Stimulated activated CD4-positive, alpha-beta T cell treated with anti-CD3 and anti-CD28 coated beads, TNF-alpha, amount 100 ng/mL, for 4 hours (primary cell): Measurements from ENCODE around the gene SERTAD2.
A peak's percentile ranks its signal among the peaks of the same experiment; 100 is the strongest.

Experiments
- DNase-seq, 3 experiments: peaks; one replicate each; pipeline ENCODE4 v3.0.0-alpha.2; 2020; ENCODE audit warnings: low read depth in 3 of 3

The SERTAD2 gene

GRCh38 chr2:64609227-64609941 is 44.3 kb downstream of the SERTAD2 start:
- DNase-seq, result peak; percentile 32 to 50 (median 37)

DNA sequence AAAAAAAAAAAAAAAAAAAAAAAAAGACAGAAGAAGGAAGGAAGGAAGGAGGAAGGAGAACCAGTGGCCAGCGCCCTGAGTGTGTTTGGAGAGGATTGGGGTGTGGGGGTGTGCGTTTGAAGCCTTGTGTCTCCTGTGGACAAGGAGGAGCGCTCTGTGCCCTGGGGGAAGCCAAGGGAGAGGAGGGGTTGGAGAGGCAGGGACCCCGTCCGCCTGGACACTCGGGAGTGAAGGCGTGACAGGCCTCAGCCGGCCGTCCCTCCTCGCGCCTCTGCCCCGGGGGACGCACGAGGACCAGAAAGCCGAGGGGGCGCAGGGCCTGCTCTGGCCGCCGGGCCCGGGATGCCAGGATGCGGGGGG is 44.9 kb downstream of the SERTAD2 start:
- DNase-seq, result no peak

DNA sequence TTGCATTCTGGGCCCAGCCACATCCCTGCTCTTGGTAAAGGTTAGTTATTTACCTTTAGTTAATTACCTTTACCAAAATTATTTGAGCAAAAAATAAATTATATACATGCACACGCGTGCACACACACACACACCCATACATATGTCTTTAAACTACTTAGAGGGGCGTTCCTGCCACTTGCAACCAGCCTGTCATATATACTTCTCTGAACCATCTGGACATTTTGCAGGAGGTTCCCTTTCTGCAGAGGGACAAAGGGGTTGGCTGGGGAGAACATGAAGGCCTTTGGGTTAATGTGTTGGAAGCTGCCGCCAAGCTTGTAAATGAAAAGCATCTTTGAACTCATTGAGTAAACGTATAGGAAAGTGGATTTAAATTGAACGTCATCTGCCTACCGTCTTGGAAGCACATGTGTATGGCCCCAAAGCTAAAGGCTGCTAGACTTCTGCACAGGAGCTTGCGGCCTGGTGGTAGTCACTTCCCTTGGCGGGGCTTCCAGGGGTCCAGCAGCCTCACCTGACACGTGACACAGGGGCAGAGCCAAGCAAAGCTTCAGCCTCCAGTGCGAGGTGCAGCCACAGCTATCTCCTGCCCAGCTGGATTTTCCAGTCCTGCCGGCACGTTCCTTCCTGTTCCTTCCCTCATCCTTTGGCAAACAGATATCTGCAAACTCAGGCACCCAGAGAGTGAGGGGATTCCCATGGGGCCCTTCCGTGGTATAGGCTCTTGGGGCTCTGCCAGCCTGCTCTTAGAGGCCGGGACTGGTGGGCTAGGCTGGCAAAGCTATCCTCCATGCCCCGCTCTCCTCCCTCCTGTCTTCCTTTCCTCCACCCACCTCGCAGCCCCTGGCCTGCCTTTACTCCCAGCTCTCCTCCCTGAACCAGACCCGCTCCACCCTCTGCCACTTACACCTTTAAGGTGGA is 46.1 kb downstream of the SERTAD2 start:
- DNase-seq, result no peak

DNA sequence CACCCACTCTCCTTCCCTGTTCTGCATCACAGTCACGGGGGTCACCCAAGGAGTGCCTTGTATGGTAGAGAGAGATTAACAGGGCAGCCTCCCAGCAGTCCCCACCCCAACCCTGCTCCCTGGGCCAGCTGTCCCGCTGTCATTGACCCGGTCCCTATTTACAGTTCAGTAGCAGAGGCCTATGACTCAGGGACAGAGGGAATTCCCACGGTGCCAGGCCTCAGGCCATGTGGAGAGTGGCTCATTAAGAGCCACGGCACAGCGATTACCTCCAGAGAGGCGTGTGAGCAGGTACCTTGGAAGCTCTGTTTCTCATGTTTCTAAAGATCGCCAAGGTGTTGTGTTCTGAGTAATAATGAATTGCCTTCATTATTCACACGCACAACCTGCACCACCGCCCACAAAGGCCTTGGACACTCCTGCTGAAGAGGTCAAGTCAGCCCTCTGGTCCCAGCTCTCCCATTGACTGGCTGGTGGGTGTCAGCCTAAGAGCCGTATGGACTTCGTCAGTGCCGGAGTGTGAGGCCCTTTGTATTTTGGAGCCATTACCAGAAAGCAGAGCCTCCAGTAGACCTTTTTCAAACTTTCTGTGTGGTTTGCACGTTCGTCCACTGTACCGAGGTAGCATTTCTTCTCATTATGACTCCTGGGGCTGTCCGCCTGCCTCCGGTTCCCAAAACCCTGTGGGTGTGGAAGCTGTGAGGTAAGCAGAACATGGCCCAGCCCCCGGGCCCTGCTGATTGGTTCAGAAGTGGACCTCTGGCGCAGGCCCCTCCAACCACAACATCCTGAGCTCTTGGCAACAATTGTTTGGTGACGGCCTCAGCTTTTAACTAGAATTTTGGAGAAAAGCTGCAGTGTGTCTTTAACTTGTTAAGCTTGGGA is 47.0 kb downstream of the SERTAD2 start:
- peak; percentile 44 to 70 (median 66) for DNase-seq

- no peak for DNase-seq
These were observed 47.7 kb downstream of the SERTAD2 start for GRCh38 chr2:64605991-64606478.

DNA sequence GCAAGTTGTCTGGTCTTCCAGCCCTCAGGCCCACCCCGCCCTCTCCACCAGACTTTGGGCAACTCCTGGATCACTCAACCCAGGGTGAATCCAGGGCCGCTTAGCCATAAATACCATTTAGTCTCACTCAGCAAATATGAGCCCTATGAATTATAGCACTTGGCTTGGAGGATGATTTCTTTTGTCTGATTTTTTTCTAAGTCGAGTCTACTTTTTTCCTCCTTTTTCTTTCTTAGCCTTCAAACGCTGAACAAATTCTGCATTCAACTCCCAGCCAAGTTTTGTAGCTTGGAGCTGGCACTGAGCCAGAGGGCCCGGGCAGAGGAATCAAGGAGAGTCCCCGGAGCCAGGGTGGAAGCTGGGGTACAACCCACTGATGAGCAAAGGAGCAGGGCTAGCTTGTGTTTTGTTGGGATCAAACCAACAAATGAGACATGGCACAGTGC is 48.7 kb downstream of the SERTAD2 start:
- no peak for DNase-seq

GRCh38 chr2:64604155-64604554 is 49.6 kb downstream of the SERTAD2 start:
- no peak for DNase-seq

DNA sequence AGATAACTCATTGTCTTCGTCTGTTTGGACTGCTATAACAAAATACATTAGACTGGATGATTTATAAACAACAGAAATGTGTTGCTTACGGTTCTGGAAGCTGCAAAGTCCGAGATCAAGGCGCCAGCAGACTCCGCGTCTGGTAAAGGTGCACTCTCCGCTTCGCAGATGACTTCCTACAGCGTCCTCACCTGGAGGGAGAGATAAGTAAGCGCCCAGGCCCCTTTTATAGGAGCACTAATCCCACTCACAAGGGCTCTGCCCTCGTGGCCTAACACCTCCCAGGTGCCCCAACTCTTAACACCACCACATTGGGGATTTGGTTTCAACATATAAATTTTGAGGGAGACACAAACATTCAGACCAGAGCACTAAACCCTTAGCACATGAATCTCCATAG is 51.3 kb downstream of the SERTAD2 start:
- DNase-seq, result no peak

DNA sequence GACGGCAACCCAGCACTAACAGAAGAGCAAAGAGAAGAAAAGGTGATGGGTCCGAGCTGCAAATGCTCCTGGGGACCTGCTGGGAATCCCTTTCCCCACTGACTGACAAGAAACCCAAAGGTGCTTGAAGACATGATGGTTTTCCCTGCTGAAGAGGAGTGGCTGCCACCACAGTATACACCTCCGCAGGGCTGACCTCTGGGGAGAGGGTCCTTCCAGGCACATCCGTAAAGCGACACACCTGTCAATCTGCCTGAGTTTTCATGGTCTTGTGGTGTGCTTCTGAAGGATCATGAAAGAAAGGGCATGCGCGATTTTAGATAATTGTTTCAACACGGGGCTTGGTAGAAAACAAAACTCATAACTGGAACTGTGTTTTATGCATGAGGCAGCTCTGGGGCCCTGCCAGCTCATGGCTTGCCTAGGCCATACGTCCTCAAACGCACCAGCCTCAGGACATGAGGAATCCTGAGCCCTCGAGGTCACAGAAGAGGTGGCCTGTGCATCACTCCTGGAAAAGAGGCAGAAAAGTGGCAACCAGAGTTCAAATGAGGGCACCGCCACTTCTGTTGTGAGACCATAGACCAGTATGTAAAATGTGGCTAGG is 51.8 kb downstream of the SERTAD2 start:
- DNase-seq, result no peak

- no peak for DNase-seq
These were observed 52.5 kb downstream of the SERTAD2 start for GRCh38 chr2:64601034-64601754.

DNA sequence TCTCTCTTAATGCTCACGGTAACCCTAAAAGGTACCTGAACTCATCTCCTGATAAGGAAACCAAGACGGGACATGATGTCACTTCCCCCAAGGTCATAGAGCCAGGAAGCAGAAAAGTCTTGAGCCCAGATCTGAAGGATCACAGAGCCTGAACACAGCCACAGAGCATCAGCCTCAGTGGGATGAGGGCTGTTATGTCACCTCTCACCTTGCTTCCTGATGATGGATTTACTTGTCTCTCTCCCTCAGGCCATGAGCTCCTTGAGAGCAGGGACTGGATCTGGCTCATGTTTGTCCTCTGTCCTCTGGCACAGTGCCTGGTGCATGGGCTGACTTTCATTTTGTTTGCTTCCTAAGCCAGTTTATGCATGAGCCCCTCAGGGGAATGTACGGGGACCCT is 54.2 kb downstream of the SERTAD2 start:
- DNase-seq, result no peak

DNA sequence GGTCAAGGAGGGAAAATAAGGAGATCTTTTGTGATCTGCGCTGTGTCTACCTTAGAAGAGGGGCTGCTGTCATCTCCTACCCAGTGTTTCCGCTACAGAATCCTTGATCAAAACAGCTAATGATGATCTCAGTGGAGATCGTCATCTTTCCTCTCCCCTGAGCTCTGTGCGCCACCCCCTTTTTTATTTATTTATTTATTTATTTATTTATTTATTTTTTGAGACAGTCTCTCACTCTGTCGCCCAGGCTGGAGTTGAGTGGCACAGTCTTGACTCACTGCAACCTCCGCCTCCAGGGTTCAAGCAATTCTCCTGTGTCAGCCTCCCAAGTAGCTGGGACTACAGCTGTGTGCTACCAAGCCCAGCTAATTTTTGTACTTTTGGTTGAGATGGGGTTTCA is 55.5 kb downstream of the SERTAD2 start:
- DNase-seq, result no peak

- DNase-seq, result no peak
These were observed 58.1 kb downstream of the SERTAD2 start for GRCh38 chr2:64595397-64596176.

GRCh38 chr2:64594226-64594989 is 59.3 kb downstream of the SERTAD2 start:
- no peak for DNase-seq

DNA sequence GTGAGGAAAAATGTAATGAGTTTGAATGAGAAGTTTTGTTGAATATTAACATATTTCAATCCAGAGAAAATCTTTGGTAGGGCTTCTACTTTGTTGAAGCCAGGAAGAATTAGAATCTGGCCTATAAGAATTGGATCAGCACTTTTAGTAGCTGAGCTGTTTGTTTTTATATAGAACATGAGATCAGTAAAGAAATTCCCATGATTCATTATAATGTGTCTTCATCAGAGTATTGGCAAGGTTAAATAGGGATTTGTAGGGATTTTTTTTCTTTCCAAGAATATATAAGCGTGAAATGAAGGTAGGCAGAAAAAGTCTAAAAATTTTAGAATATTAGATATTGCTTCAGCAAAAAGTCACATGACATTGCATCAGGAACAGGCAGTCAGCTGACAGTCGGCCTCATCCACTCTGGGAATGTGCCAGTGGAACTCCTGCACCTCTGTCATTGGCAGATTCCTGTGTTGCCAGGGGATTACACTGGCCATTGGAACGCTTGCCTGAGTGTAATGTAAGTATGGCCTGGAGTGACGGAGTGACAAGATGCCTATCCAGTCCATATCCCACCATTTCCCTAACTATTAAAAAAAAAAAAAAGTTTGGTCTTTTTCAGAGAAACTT is 60.6 kb downstream of the SERTAD2 start:
- DNase-seq, result no peak

GRCh38 chr2:64591188-64591587 is 62.5 kb downstream of the SERTAD2 start:
- no peak for DNase-seq

DNA sequence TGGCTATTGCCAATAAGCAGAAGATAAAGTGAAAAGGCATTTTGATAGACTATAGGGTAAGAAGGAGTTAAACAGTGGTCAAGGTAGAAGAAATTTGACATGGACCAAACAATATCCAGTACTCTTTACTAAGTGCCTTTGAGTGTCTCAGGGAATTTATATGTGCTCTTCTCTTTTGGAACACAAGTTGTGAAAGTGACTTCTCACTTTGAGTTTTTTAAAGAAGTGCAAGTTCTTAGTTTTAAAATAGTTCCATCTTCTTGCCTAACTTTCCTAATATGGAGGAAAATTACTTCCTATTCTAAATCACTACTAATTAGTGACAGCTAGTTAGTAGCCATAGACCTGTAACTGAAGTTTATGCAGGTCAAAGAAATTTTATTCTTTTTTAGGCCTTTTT is 66.2 kb downstream of the SERTAD2 start:
- DNase-seq, result no peak

- DNase-seq, result no peak
These were observed 66.7 kb downstream of the SERTAD2 start for GRCh38 chr2:64586883-64587481.
